ENCODE data around the gene OR56A1. TPM values are rescaled to one million over a fixed set of nuclear protein-coding genes. Genes with fewer than 3 reads are reported as not detected.

OR56A1 gene
- total RNA-seq, 1 donor from 2014 or later, result not detected

- peaks cover 23% of the 10 kb centered on the region for H3K27me3 Mint-ChIP-seq (ENCODE audit: insufficient read depth)
Observed at GRCh38 chr11:6022956-6023355, 7.6 kb downstream of the OR56A1 start.

GRCh38 chr11:6013042-6013441 is 17.5 kb downstream of the OR56A1 start:
- Mint-ChIP-seq H3K9me3 (no peaks in the 10 kb centered on the region), H3K4me1 (ENCODE audit: low read depth) (no peaks in the 10 kb centered on the region), H3K4me3 (no peak overlapping the region), H3K27ac (no peak overlapping the region), H3K36me3 (ENCODE audit: low read depth) (no peaks in the 10 kb centered on the region), H3K27me3 (ENCODE audit: insufficient read depth) (peaks cover 7% of the 10 kb centered on the region)
- no peak for DNase-seq (ENCODE audit: low spot score)
- intact Hi-C loops (cut with micrococcal nuclease), result no loop called here

More at GRCh38 chr11:6022956-6023355, 7.6 kb downstream of the OR56A1 start:
- Mint-ChIP-seq H3K9me3 (no peaks in the 10 kb centered on the region), H3K4me3 (no peak overlapping the region), H3K27ac (no peak overlapping the region), H3K36me3 (ENCODE audit: low read depth) (no peaks in the 10 kb centered on the region), H3K4me1 (ENCODE audit: low read depth) (no peaks in the 10 kb centered on the region)
- intact Hi-C loops (cut with micrococcal nuclease), result loop anchor here (1.0 kb wide), 2 partner anchors 292 to 330 kb away; no protein-coding TSS in a partner anchor
- peak; percentile 4 for DNase-seq (ENCODE audit: low spot score)

- no peaks in the 10 kb centered on the region for H3K36me3 Mint-ChIP-seq (ENCODE audit: low read depth)
- H3K4me1 Mint-ChIP-seq (ENCODE audit: low read depth), result no peaks in the 10 kb centered on the region
- intact Hi-C loops (cut with micrococcal nuclease), result no loop called here
- H3K9me3 Mint-ChIP-seq, result no peaks in the 10 kb centered on the region
- DNase-seq (ENCODE audit: low spot score), result no peak
- peaks cover 7% of the 10 kb centered on the region for H3K27me3 Mint-ChIP-seq (ENCODE audit: insufficient read depth)
- H3K27ac Mint-ChIP-seq, result no peak overlapping the region
- H3K4me3 Mint-ChIP-seq, result no peak overlapping the region
Observed at GRCh38 chr11:6012035-6012668, 18.4 kb downstream of the OR56A1 start.

GRCh38 chr11:6006846-6007245 is 23.7 kb downstream of the OR56A1 start, which contains the start of gene OR56A4:
TSS of gene OR56A4 (minus strand) at chr11:6006946. CDS start at chr11:6002992, 3,954 bp downstream.
- Mint-ChIP-seq H3K27ac (no peak within 1 kb of the TSS), H3K4me1 (ENCODE audit: low read depth) (no peaks in the 10 kb centered on the region), H3K9me3 (no peaks in the 10 kb centered on the region), H3K4me3 (no peak within 1 kb of the TSS), H3K36me3 (ENCODE audit: low read depth) (no peaks in the 10 kb centered on the region), H3K27me3 (ENCODE audit: insufficient read depth) (peaks cover 9% of the 10 kb centered on the region)
- intact Hi-C loops (cut with micrococcal nuclease), result no loop called here
- no peak for DNase-seq (ENCODE audit: low spot score)

- no peak overlapping the region for H3K27ac Mint-ChIP-seq
- no peaks in the 10 kb centered on the region for H3K4me1 Mint-ChIP-seq (ENCODE audit: low read depth)
- intact Hi-C loops (cut with micrococcal nuclease), result no loop called here
- no peak overlapping the region for H3K4me3 Mint-ChIP-seq
- H3K9me3 Mint-ChIP-seq, result no peaks in the 10 kb centered on the region
- no peaks in the 10 kb centered on the region for H3K36me3 Mint-ChIP-seq (ENCODE audit: low read depth)
- DNase-seq (ENCODE audit: low spot score), result no peak
- H3K27me3 Mint-ChIP-seq (ENCODE audit: insufficient read depth), result peaks cover 9% of the 10 kb centered on the region
Observed at GRCh38 chr11:6006395-6006794, 24.2 kb downstream of the OR56A1 start.

GRCh38 chr11:6002202-6002699 is 28.3 kb downstream of the OR56A1 start:
- Mint-ChIP-seq H3K27me3 (ENCODE audit: insufficient read depth) (peaks cover 2% of the 10 kb centered on the region), H3K27ac (no peak overlapping the region), H3K4me1 (ENCODE audit: low read depth) (no peaks in the 10 kb centered on the region), H3K36me3 (ENCODE audit: low read depth) (no peaks in the 10 kb centered on the region), H3K9me3 (no peaks in the 10 kb centered on the region), H3K4me3 (no peak overlapping the region)
- DNase-seq (ENCODE audit: low spot score), result no peak
- intact Hi-C loops (cut with micrococcal nuclease), result no loop called here

- H3K9me3 Mint-ChIP-seq, result no peaks in the 10 kb centered on the region
- H3K27ac Mint-ChIP-seq, result no peak overlapping the region
- intact Hi-C loops (cut with micrococcal nuclease), result no loop called here
- no peak overlapping the region for H3K4me3 Mint-ChIP-seq
- peaks cover 2% of the 10 kb centered on the region for H3K27me3 Mint-ChIP-seq (ENCODE audit: insufficient read depth)
- no peaks in the 10 kb centered on the region for H3K36me3 Mint-ChIP-seq (ENCODE audit: low read depth)
- no peaks in the 10 kb centered on the region for H3K4me1 Mint-ChIP-seq (ENCODE audit: low read depth)
- DNase-seq (ENCODE audit: low spot score), result no peak
Observed at GRCh38 chr11:5994791-5995190, 35.8 kb downstream of the OR56A1 start.

- Mint-ChIP-seq H3K4me1 (ENCODE audit: low read depth) (no peaks in the 10 kb centered on the region), H3K36me3 (ENCODE audit: low read depth) (no peaks in the 10 kb centered on the region), H3K9me3 (no peaks in the 10 kb centered on the region), H3K27me3 (ENCODE audit: insufficient read depth) (peaks cover 5% of the 10 kb centered on the region), H3K4me3 (no peak overlapping the region), H3K27ac (no peak overlapping the region)
- no peak for DNase-seq (ENCODE audit: low spot score)
- intact Hi-C loops (cut with micrococcal nuclease), result no loop called here
Observed at GRCh38 chr11:5992604-5993251, 37.8 kb downstream of the OR56A1 start.

GRCh38 chr11:5992150-5992549 is 38.4 kb downstream of the OR56A1 start:
- H3K27me3 Mint-ChIP-seq (ENCODE audit: insufficient read depth), result peaks cover 5% of the 10 kb centered on the region
- no peak for DNase-seq (ENCODE audit: low spot score)
- no peaks in the 10 kb centered on the region for H3K9me3 Mint-ChIP-seq
- H3K27ac Mint-ChIP-seq, result no peak overlapping the region
- H3K4me3 Mint-ChIP-seq, result no peak overlapping the region
- no peaks in the 10 kb centered on the region for H3K4me1 Mint-ChIP-seq (ENCODE audit: low read depth)
- H3K36me3 Mint-ChIP-seq (ENCODE audit: low read depth), result no peaks in the 10 kb centered on the region
- intact Hi-C loops (cut with micrococcal nuclease), result no loop called here

- Mint-ChIP-seq H3K9me3 (no peaks in the 10 kb centered on the region), H3K4me1 (ENCODE audit: low read depth) (no peaks in the 10 kb centered on the region), H3K27ac (no peak overlapping the region), H3K36me3 (ENCODE audit: low read depth) (no peaks in the 10 kb centered on the region), H3K27me3 (ENCODE audit: insufficient read depth) (peaks cover 7% of the 10 kb centered on the region), H3K4me3 (no peak overlapping the region)
- DNase-seq (ENCODE audit: low spot score), result no peak
- intact Hi-C loops (cut with micrococcal nuclease), result no loop called here
Observed at GRCh38 chr11:5989203-5989602, 41.4 kb downstream of the OR56A1 start.

GRCh38 chr11:5986885-5987284 is 43.7 kb downstream of the OR56A1 start, which contains the start of gene OR52L1:
TSS of gene OR52L1 (minus strand) at chr11:5986985. CDS start at chr11:5986930, 55 bp downstream.
- no peaks in the 10 kb centered on the region for H3K9me3 Mint-ChIP-seq
- intact Hi-C loops (cut with micrococcal nuclease), result no loop called here
- H3K27ac Mint-ChIP-seq, result no peak within 1 kb of the TSS

GRCh38 chr11:5983443-5983842 is 47.1 kb downstream of the OR56A1 start:
- no peak for DNase-seq (ENCODE audit: low spot score)
- Mint-ChIP-seq H3K9me3 (no peaks in the 10 kb centered on the region), H3K4me3 (no peak overlapping the region), H3K27ac (no peak overlapping the region), H3K36me3 (ENCODE audit: low read depth) (no peaks in the 10 kb centered on the region), H3K27me3 (ENCODE audit: insufficient read depth) (peaks cover 9% of the 10 kb centered on the region), H3K4me1 (ENCODE audit: low read depth) (no peaks in the 10 kb centered on the region)
- intact Hi-C loops (cut with micrococcal nuclease), result no loop called here

More at GRCh38 chr11:5986885-5987284, 43.7 kb downstream of the OR56A1 start, which contains the start of gene OR52L1:
- DNase-seq (ENCODE audit: low spot score), result no peak
- H3K36me3 Mint-ChIP-seq (ENCODE audit: low read depth), result no peaks in the 10 kb centered on the region
- H3K27me3 Mint-ChIP-seq (ENCODE audit: insufficient read depth), result peaks cover 10% of the 10 kb centered on the region
- no peak within 1 kb of the TSS for H3K4me3 Mint-ChIP-seq
- H3K4me1 Mint-ChIP-seq (ENCODE audit: low read depth), result no peaks in the 10 kb centered on the region

GRCh38 chr11:5973530-5973929 is 57.0 kb downstream of the OR56A1 start:
- DNase-seq (ENCODE audit: low spot score), result no peak
- no peaks in the 10 kb centered on the region for H3K27me3 Mint-ChIP-seq (ENCODE audit: insufficient read depth)
- H3K36me3 Mint-ChIP-seq (ENCODE audit: low read depth), result no peaks in the 10 kb centered on the region
- H3K9me3 Mint-ChIP-seq, result no peaks in the 10 kb centered on the region
- H3K4me1 Mint-ChIP-seq (ENCODE audit: low read depth), result no peaks in the 10 kb centered on the region
- no peak overlapping the region for H3K27ac Mint-ChIP-seq
- H3K4me3 Mint-ChIP-seq, result no peak overlapping the region
- intact Hi-C loops (cut with micrococcal nuclease), result no loop called here

Measured in activated T-helper 1 cell treated with anti-CD3 and anti-CD28 coated beads, Interleukin-12 subunit alpha, Interleukin-12 subunit beta, Interleukin-2, Interleukin-4 antibody, amounts not matched to agents 30 ng/mL and 10 ng/mL and 1 ng/mL, durations not matched to agents 14 hours and 24 hours and 36 hours (primary cell).